ENCODE data around the gene SPSB3. TPM values are rescaled to one million over a fixed set of nuclear protein-coding genes. Genes with fewer than 3 reads are reported as not detected.

Gene SPSB3
- total RNA-seq, 1 donor from 2014 or later: 159 TPM

DNA sequence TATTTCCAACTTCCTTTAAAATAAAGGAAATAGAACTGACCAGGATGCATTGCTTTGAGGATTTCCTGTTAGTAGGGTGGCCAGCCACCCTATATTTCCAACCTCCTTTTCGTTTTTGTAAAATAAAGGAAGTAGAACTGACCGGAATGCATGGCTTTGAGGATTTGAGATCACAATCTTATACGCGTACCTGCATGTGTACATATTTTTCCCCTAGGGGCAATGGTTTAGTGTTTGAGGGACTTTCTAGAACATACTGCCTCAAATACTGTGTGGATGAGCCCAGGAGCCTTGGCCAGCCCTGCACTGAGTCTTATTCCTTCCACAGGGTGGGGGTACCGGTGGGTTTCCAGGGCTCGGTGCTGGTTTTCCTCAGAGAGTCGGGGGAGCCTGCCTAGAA, 50.8 kb downstream of the SPSB3 start:
- no peak for DNase-seq (ENCODE audit: low spot score in 2 of 2)
- intact Hi-C loops (cut with DNase I): no loop called here
- no peak for TF ChIP-seq CTCF (IDR thresholded peaks at IDR 0.05)
- H3K9me3 ChIP-seq: no peaks in the 10 kb centered on the region
- no peaks in the 10 kb centered on the region for H3K27me3 ChIP-seq
- no peaks in the 10 kb centered on the region for H3K4me1 ChIP-seq
- H3K4me3 ChIP-seq: no peak overlapping the region
- no peak overlapping the region for H3K27ac ChIP-seq
- H3K36me3 ChIP-seq: peaks cover 60 to 69% of the 10 kb centered on the region in 2 donors

DNA sequence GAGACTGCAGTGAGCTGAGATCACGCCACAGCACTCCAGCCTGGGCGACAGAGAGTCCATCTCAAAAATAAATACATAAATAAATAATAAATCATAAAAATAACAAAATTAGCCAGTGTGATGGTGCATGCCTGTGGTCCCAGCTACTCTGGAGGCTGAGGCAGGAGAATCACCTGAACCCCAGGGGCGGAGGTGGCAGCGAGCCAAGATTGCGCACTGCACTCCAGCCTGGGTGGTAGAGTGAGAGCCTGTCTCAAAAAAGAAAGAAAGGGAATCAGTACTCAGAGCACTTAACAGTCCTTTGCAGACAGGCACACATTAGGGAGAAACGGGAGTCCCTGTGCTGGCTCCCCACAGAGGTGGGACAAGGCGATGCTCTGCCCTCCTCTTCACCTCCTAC, 51.3 kb downstream of the SPSB3 start:
- DNase-seq (ENCODE audit: low spot score in 2 of 2): no peak
- Histone ChIP-seq H3K36me3 (peaks cover 65 to 74% of the 10 kb centered on the region in 2 donors), H3K9me3 (no peaks in the 10 kb centered on the region), H3K4me1 (no peaks in the 10 kb centered on the region), H3K27me3 (no peaks in the 10 kb centered on the region), H3K27ac (no peak overlapping the region), H3K4me3 (no peak overlapping the region)
- intact Hi-C loops (cut with DNase I): no loop called here
- no peak for TF ChIP-seq CTCF (IDR thresholded peaks at IDR 0.05)

GRCh38 chr16:1729445-1729844, 52.9 kb downstream of the SPSB3 start:
- intact Hi-C loops (cut with DNase I): no loop called here
- no peaks in the 10 kb centered on the region for H3K27me3 ChIP-seq
- H3K4me3 ChIP-seq: no peak overlapping the region
- no peak for TF ChIP-seq CTCF (IDR thresholded peaks at IDR 0.05)
- no peaks in the 10 kb centered on the region for H3K4me1 ChIP-seq
- no peaks in the 10 kb centered on the region for H3K9me3 ChIP-seq
- H3K36me3 ChIP-seq: peaks cover 63 to 82% of the 10 kb centered on the region in 2 donors
- H3K27ac ChIP-seq: no peak overlapping the region
- DNase-seq (ENCODE audit: low spot score in 2 of 2): no peak

GRCh38 chr16:1729026-1729425, 53.3 kb downstream of the SPSB3 start:
- no peak for DNase-seq (ENCODE audit: low spot score in 2 of 2)
- H3K4me3 ChIP-seq: no peak overlapping the region
- H3K4me1 ChIP-seq: no peaks in the 10 kb centered on the region
- peaks cover 59 to 82% of the 10 kb centered on the region in 2 donors for H3K36me3 ChIP-seq
- H3K27ac ChIP-seq: no peak overlapping the region
- H3K27me3 ChIP-seq: no peaks in the 10 kb centered on the region
- intact Hi-C loops (cut with DNase I): no loop called here
- no peak for TF ChIP-seq CTCF (IDR thresholded peaks at IDR 0.05)
- H3K9me3 ChIP-seq: no peaks in the 10 kb centered on the region

GRCh38 chr16:1727651-1728624, 54.4 kb downstream of the SPSB3 start:
- no peak for TF ChIP-seq CTCF (IDR thresholded peaks at IDR 0.05)
- no peak for DNase-seq (ENCODE audit: low spot score in 2 of 2)
- intact Hi-C loops (cut with DNase I): no loop called here
- H3K36me3 ChIP-seq: peaks cover 48 to 71% of the 10 kb centered on the region in 2 donors
- no peak overlapping the region for H3K27ac ChIP-seq
- no peaks in the 10 kb centered on the region for H3K9me3 ChIP-seq
- peaks cover 0 to 4% of the 10 kb centered on the region in 2 donors for H3K4me1 ChIP-seq
- no peaks in the 10 kb centered on the region for H3K27me3 ChIP-seq
- H3K4me3 ChIP-seq: no peak overlapping the region

Other genes with a start within 250 kb of the SPSB3 start
- gene TMEM204, start 248.9 kb downstream of the SPSB3 start, total RNA-seq: 145 TPM
- 21.9 TPM for gene IFT140, start 170.5 kb downstream of the SPSB3 start, total RNA-seq
- gene CRAMP1, start 170.2 kb downstream of the SPSB3 start, total RNA-seq: 12.7 TPM
- 18.3 TPM for gene JPT2, start 104.3 kb downstream of the SPSB3 start, total RNA-seq
- 57.4 TPM for gene MAPK8IP3, start 76.4 kb downstream of the SPSB3 start, total RNA-seq
- gene NME3, start 11.0 kb downstream of the SPSB3 start, total RNA-seq: 326 TPM
- gene EME2, start 9.8 kb downstream of the SPSB3 start, total RNA-seq: 25.3 TPM
- gene MRPS34, start 9.4 kb downstream of the SPSB3 start, total RNA-seq: 170 TPM
- gene NUBP2, start 389 bp upstream of the SPSB3 start, total RNA-seq: 182 TPM
- not detected for gene IGFALS, start 11.1 kb upstream of the SPSB3 start, total RNA-seq
- 177 TPM for gene HAGH, start 44.3 kb upstream of the SPSB3 start, total RNA-seq
- 233 TPM for gene FAHD1, start 44.6 kb upstream of the SPSB3 start, total RNA-seq
- gene MEIOB, start 89.6 kb upstream of the SPSB3 start, total RNA-seq: not detected
- not detected for gene HS3ST6, start 135.8 kb upstream of the SPSB3 start, total RNA-seq
- 32.9 TPM for gene MSRB1, start 160.6 kb upstream of the SPSB3 start, total RNA-seq
- not detected for gene RPL3L, start 172.1 kb upstream of the SPSB3 start, total RNA-seq
- gene NDUFB10, start 177.0 kb upstream of the SPSB3 start, total RNA-seq: 68.2 TPM
- gene RPS2, start 182.3 kb upstream of the SPSB3 start, total RNA-seq: 2,866 TPM
- not detected for gene RNF151, start 184.3 kb upstream of the SPSB3 start, total RNA-seq
- 55.7 TPM for gene TBL3, start 189.5 kb upstream of the SPSB3 start, total RNA-seq
- gene NOXO1, start 198.9 kb upstream of the SPSB3 start, total RNA-seq: not detected
- gene GFER, start 201.6 kb upstream of the SPSB3 start, total RNA-seq: 2.7 TPM
- gene SYNGR3, start 207.4 kb upstream of the SPSB3 start, total RNA-seq: 0.32 TPM
- 31.1 TPM for gene ZNF598, start 227.2 kb upstream of the SPSB3 start, total RNA-seq
- not detected for gene NPW, start 237.2 kb upstream of the SPSB3 start, total RNA-seq
- 123 TPM for gene NHERF2, start 244.3 kb upstream of the SPSB3 start, total RNA-seq